Activated T-helper 1 cell treated with anti-CD3 and anti-CD28 coated beads, Interleukin-12 subunit alpha, Interleukin-12 subunit beta, Interleukin-2, Interleukin-4 antibody, amounts not matched to agents 30 ng/mL and 10 ng/mL and 1 ng/mL, durations not matched to agents 14 hours and 24 hours and 36 hours (primary cell): Measurements from ENCODE around the gene FOCAD. TPM values are rescaled to one million over a fixed set of nuclear protein-coding genes. Genes with fewer than 3 reads are reported as not detected.

Experiments used
- DNase-seq: peaks from one replicate; pipeline ENCODE4 v3.0.0; 2021; ENCODE audit warnings: low spot score
- H3K27ac Mint-ChIP-seq: one replicate; pipeline ENCODE4 v1.8.0; 2021; ENCODE audit warnings: mild to moderate bottlenecking, mixed read lengths
- H3K27me3 Mint-ChIP-seq: one replicate; pipeline ENCODE4 v1.8.0; 2022; ENCODE audit warnings: mild to moderate bottlenecking, moderate library complexity, mixed read lengths; ENCODE audit not compliant: insufficient read depth
- H3K36me3 Mint-ChIP-seq: one replicate; pipeline ENCODE4 v1.8.0; 2021; ENCODE audit warnings: low read depth, mixed read lengths
- H3K4me1 Mint-ChIP-seq: one replicate; pipeline ENCODE4 v1.8.0; 2021; ENCODE audit warnings: low read depth, mixed read lengths
- H3K4me3 Mint-ChIP-seq: one replicate; pipeline ENCODE4 v1.8.0; 2021; ENCODE audit warnings: mild to moderate bottlenecking, moderate library complexity, mixed read lengths
- H3K9me3 Mint-ChIP-seq: one replicate; pipeline ENCODE4 v1.8.0; 2021; ENCODE audit warnings: mixed read lengths
- intact Hi-C: fragments of 100-400 bp; cut with micrococcal nuclease; formaldehyde crosslinking; loops from one replicate; pipeline ENCODE4 v1.15.1; 2024
- total RNA-seq: library from RNA; stranded (reverse); gene quantifications from 2 replicates; pipeline ENCODE4 v1.2.3, GENCODE V29; 2022

FOCAD gene
- total RNA-seq, 1 donor from 2014 or later = 31.2 TPM

DNA sequence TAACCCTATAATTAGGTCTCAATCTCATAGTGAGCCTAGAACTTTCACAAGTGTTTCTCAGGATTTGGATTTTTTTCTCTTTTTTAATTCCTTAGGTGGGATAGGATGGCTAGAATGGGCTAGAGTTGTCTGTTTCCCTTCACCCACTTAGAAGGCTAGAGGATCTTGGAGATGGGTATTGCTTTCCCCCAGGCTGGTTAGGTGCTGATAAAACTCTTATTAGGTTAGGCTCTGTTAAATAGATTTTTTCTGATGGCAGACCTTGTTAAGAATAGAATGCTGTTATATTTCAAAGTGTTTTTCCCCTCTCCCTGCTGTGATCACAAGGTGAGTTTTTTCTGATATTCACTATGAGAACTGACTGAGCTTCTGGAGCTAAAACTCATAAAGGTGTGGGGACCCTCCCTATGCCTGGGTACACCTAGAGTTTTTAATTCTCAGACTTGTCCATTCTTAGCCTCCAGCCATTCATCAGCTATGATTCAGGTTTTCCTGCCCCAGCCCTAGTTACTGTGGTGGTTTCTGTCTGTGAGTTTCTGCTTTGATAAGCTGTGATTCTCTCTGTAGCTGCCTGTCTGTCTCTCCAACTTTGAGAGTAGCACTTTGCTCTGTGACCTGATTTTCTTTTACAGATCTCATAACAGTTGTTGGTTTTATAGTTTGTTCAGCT lies 215.0 kb downstream of the FOCAD start:
- H3K27me3 Mint-ChIP-seq = no peaks in the 10 kb centered on the region
- no peak overlapping the region for H3K4me3 Mint-ChIP-seq
- no peak overlapping the region for H3K27ac Mint-ChIP-seq
- no peaks in the 10 kb centered on the region for H3K36me3 Mint-ChIP-seq
- H3K9me3 Mint-ChIP-seq = no peaks in the 10 kb centered on the region
- intact Hi-C loops = no loop called here
- DNase-seq = no peak
- no peaks in the 10 kb centered on the region for H3K4me1 Mint-ChIP-seq

- Mint-ChIP-seq H3K27me3 (no peaks in the 10 kb centered on the region), H3K27ac (no peak overlapping the region), H3K4me3 (no peak overlapping the region), H3K36me3 (peaks cover 5% of the 10 kb centered on the region), H3K9me3 (no peaks in the 10 kb centered on the region), H3K4me1 (no peaks in the 10 kb centered on the region)
- DNase-seq = no peak
- intact Hi-C loops = no loop called here
These were observed 219.2 kb downstream of the FOCAD start for GRCh38 chr9:20903212-20903611.

DNA sequence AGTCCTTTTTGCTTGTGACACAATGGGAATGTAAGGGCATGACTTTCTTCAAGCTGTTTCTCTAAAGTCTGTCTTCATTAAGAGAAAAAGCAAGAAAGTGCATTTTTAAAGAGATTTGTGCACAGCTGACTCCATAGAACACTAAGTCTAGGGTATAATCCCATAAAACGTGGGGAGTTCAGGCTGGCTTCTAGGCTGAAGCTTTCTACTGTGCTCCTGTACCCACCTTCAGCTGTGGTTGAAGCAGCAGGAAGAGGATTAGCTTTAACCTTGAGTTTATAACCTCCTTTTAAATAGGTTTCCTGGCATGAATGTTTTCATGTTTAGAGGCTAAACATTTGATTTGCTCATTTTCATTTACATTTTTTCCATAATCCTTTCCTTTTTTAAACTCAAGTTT lies 220.9 kb downstream of the FOCAD start:
- no peak overlapping the region for H3K27ac Mint-ChIP-seq
- no peaks in the 10 kb centered on the region for H3K9me3 Mint-ChIP-seq
- no peak for DNase-seq
- H3K4me3 Mint-ChIP-seq = no peak overlapping the region
- intact Hi-C loops = no loop called here
- no peaks in the 10 kb centered on the region for H3K4me1 Mint-ChIP-seq
- H3K27me3 Mint-ChIP-seq = no peaks in the 10 kb centered on the region
- H3K36me3 Mint-ChIP-seq = peaks cover 5% of the 10 kb centered on the region

GRCh38 chr9:20906326-20906725 lies 222.3 kb downstream of the FOCAD start:
- Mint-ChIP-seq H3K9me3 (no peaks in the 10 kb centered on the region), H3K36me3 (peaks cover 10% of the 10 kb centered on the region), H3K27me3 (no peaks in the 10 kb centered on the region), H3K4me1 (no peaks in the 10 kb centered on the region), H3K4me3 (no peak overlapping the region), H3K27ac (no peak overlapping the region)
- no peak for DNase-seq
- intact Hi-C loops = no loop called here

DNA sequence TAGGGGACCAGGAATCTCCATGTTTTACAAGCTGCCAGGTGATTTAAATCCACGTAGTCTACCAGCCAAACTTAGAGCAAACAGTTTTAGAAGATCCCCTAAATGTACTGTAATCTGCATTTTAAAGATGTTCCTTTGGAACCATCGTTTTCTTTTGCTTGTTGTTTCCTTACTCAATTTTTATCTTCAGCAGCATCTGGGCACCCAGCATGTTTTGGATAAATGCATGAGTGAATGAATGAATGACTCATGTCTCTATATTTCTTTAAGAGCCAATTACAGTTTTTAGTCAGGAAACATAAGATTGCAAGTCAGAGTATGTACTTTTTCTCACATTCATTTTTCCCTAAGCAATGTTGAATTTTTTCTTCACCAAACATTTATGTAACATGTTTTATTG lies 224.4 kb downstream of the FOCAD start:
- Mint-ChIP-seq H3K27me3 (no peaks in the 10 kb centered on the region), H3K4me3 (no peak overlapping the region), H3K36me3 (peaks cover 17% of the 10 kb centered on the region), H3K9me3 (no peaks in the 10 kb centered on the region), H3K27ac (no peak overlapping the region), H3K4me1 (no peaks in the 10 kb centered on the region)
- intact Hi-C loops = no loop called here
- no peak for DNase-seq

GRCh38 chr9:20914556-20914955 lies 230.5 kb downstream of the FOCAD start:
- H3K27ac Mint-ChIP-seq = peak overlapping the region; percentile 14
- no peaks in the 10 kb centered on the region for H3K27me3 Mint-ChIP-seq
- no peak for DNase-seq
- intact Hi-C loops = no loop called here
- H3K9me3 Mint-ChIP-seq = peaks cover 4% of the 10 kb centered on the region
- H3K4me3 Mint-ChIP-seq = no peak overlapping the region
- no peaks in the 10 kb centered on the region for H3K4me1 Mint-ChIP-seq
- H3K36me3 Mint-ChIP-seq = peaks cover 29% of the 10 kb centered on the region

GRCh38 chr9:20921362-20921761 lies 237.3 kb downstream of the FOCAD start:
- H3K9me3 Mint-ChIP-seq = peaks cover 4% of the 10 kb centered on the region
- H3K36me3 Mint-ChIP-seq = peaks cover 27% of the 10 kb centered on the region
- peaks cover 18% of the 10 kb centered on the region for H3K4me1 Mint-ChIP-seq
- no peaks in the 10 kb centered on the region for H3K27me3 Mint-ChIP-seq
- no peak for DNase-seq
- intact Hi-C loops = no loop called here
- no peak overlapping the region for H3K27ac Mint-ChIP-seq
- no peak overlapping the region for H3K4me3 Mint-ChIP-seq

- peaks cover 30% of the 10 kb centered on the region for H3K4me1 Mint-ChIP-seq
- H3K9me3 Mint-ChIP-seq = no peaks in the 10 kb centered on the region
- peaks cover 16% of the 10 kb centered on the region for H3K36me3 Mint-ChIP-seq
- no peaks in the 10 kb centered on the region for H3K27me3 Mint-ChIP-seq
- intact Hi-C loops = loop anchor here (1.0 to 5.0 kb wide), 4 partner anchors 38 to 716 kb away; partner anchors contain the start of gene MLLT3
- H3K27ac Mint-ChIP-seq = peak overlapping the region; percentile 63
- no peak for DNase-seq
- H3K4me3 Mint-ChIP-seq = no peak overlapping the region
These were observed 241.4 kb downstream of the FOCAD start for GRCh38 chr9:20925256-20926045.

- peaks cover 1% of the 10 kb centered on the region for H3K27me3 Mint-ChIP-seq
- intact Hi-C loops = loop anchor here (5.0 kb wide), 3 partner anchors 42 to 572 kb away; partner anchors contain the start of gene MLLT3
These were observed 245.2 kb downstream of the FOCAD start for GRCh38 chr9:20929276-20929675.

DNA sequence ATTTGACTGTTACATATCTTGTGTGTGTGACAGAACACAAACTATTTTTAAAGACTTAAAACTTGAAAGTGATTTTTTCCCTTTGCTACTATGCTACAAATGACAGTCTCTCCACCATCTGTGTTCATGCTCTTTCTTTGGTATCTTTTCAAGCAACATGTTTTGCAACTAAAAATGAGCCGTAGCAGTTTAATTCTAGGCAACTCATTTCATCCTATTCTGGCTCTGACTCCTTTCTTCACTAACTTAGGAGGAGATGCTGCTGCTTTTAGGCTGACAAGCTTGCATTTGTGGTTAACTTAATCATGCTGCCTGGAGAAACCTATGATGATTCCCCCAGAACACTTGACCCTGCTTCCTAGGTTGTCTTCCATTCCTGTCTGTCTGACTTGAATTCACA lies 246.8 kb downstream of the FOCAD start:
- Mint-ChIP-seq H3K27me3 (peaks cover 1% of the 10 kb centered on the region), H3K4me1 (peaks cover 15% of the 10 kb centered on the region), H3K36me3 (peaks cover 18% of the 10 kb centered on the region), H3K27ac (no peak overlapping the region), H3K9me3 (no peaks in the 10 kb centered on the region), H3K4me3 (no peak overlapping the region)
- intact Hi-C loops = no loop called here
- no peak for DNase-seq

More at GRCh38 chr9:20929276-20929675, 245.2 kb downstream of the FOCAD start:
- Mint-ChIP-seq H3K27ac (no peak overlapping the region), H3K9me3 (no peaks in the 10 kb centered on the region), H3K4me3 (no peak overlapping the region), H3K4me1 (peaks cover 30% of the 10 kb centered on the region), H3K36me3 (peaks cover 20% of the 10 kb centered on the region)
- DNase-seq = no peak

GRCh38 chr9:20940447-20941173 lies 256.6 kb downstream of the FOCAD start:
- H3K36me3 Mint-ChIP-seq = peaks cover 7% of the 10 kb centered on the region
- H3K9me3 Mint-ChIP-seq = no peaks in the 10 kb centered on the region
- intact Hi-C loops = loop anchor here (1.0 to 10.0 kb wide), 9 partner anchors 55 to 1446 kb away; no protein-coding TSS in a partner anchor
- no peak overlapping the region for H3K4me3 Mint-ChIP-seq
- DNase-seq = no peak
- H3K27me3 Mint-ChIP-seq = no peaks in the 10 kb centered on the region
- H3K4me1 Mint-ChIP-seq = peaks cover 7% of the 10 kb centered on the region
- H3K27ac Mint-ChIP-seq = no peak overlapping the region

GRCh38 chr9:20941174-20941690 lies 257.2 kb downstream of the FOCAD start:
- DNase-seq = peak; percentile 28
- peaks cover 3% of the 10 kb centered on the region for H3K36me3 Mint-ChIP-seq
- H3K4me1 Mint-ChIP-seq = peaks cover 7% of the 10 kb centered on the region
- intact Hi-C loops = loop anchor here (1.0 to 10.0 kb wide), 9 partner anchors 56 to 1446 kb away; no protein-coding TSS in a partner anchor
- no peak overlapping the region for H3K4me3 Mint-ChIP-seq
- no peak overlapping the region for H3K27ac Mint-ChIP-seq
- H3K9me3 Mint-ChIP-seq = no peaks in the 10 kb centered on the region
- no peaks in the 10 kb centered on the region for H3K27me3 Mint-ChIP-seq
